ENCODE data around the gene ARID1B.

ARID1B gene

GRCh38 chr6:156960525-156960924, 183.3 kb downstream of the ARID1B start:
- in situ Hi-C loops (cut with MboI; ENCODE audit: low sequenced_read_pairs, unreplicated experiment) = no loop called here
- no peak for DNase-seq (ENCODE audit: low spot score)
- TF ChIP-seq CTCF (IDR thresholded peaks at IDR 0.05; ENCODE audit: borderline replicate concordance, control extremely low read depth, extremely low read depth, insufficient read depth, missing control alignments) = no peak

GRCh38 chr6:156961282-156961892, 184.2 kb downstream of the ARID1B start:
- DNase-seq (ENCODE audit: low spot score) = no peak
- no peak for TF ChIP-seq CTCF (IDR thresholded peaks at IDR 0.05; ENCODE audit: borderline replicate concordance, control extremely low read depth, extremely low read depth, insufficient read depth, missing control alignments)
- in situ Hi-C loops (cut with MboI; ENCODE audit: low sequenced_read_pairs, unreplicated experiment) = no loop called here

- TF ChIP-seq CTCF (IDR thresholded peaks at IDR 0.05; ENCODE audit: borderline replicate concordance, control extremely low read depth, extremely low read depth, insufficient read depth, missing control alignments) = no peak
- in situ Hi-C loops (cut with MboI; ENCODE audit: low sequenced_read_pairs, unreplicated experiment) = no loop called here
- no peak for DNase-seq (ENCODE audit: low spot score)
These were observed 186.8 kb downstream of the ARID1B start for GRCh38 chr6:156963712-156964700.

- no peak for TF ChIP-seq CTCF (IDR thresholded peaks at IDR 0.05; ENCODE audit: borderline replicate concordance, control extremely low read depth, extremely low read depth, insufficient read depth, missing control alignments)
- in situ Hi-C loops (cut with MboI; ENCODE audit: low sequenced_read_pairs, unreplicated experiment) = no loop called here
These were observed 190.7 kb downstream of the ARID1B start for GRCh38 chr6:156967852-156968251.

GRCh38 chr6:156969233-156969632, 192.1 kb downstream of the ARID1B start:
- DNase-seq (ENCODE audit: low spot score) = no peak
- in situ Hi-C loops (cut with MboI; ENCODE audit: low sequenced_read_pairs, unreplicated experiment) = no loop called here
- no peak for TF ChIP-seq CTCF (IDR thresholded peaks at IDR 0.05; ENCODE audit: borderline replicate concordance, control extremely low read depth, extremely low read depth, insufficient read depth, missing control alignments)

More at GRCh38 chr6:156967852-156968251, 190.7 kb downstream of the ARID1B start:
- DNase-seq (ENCODE audit: low spot score) = no peak

- DNase-seq (ENCODE audit: low spot score) = no peak
- no peak for TF ChIP-seq CTCF (IDR thresholded peaks at IDR 0.05; ENCODE audit: borderline replicate concordance, control extremely low read depth, extremely low read depth, insufficient read depth, missing control alignments)
- in situ Hi-C loops (cut with MboI; ENCODE audit: low sequenced_read_pairs, unreplicated experiment) = no loop called here
These were observed 193.5 kb downstream of the ARID1B start for GRCh38 chr6:156970595-156971112.
